ENCODE measurements around the gene ITGA8.

The ITGA8 gene

DNA sequence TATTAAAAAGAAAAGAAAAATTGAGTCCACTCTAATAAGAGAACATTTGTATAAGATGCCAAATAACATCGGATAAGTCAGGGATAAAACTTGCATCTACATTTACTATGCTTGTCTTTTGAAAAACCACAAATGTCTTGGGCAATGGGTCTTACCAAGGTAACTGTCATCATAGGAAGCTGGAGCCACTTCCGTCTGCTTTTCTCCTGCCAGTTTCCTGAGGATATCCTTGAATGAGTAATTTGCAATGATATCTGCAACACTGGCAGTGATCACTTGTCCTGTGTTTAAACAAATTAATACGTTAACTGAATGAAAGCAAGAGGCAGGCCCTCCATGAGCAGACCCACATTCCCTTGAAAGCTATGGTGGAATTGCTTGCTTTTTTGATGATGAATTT is 47.3 kb downstream of the ITGA8 start:
- TF ChIP-seq GATA3 (IDR thresholded peaks at IDR 0.05; ENCODE audit: low read depth, low read length) (no peak), GATA2 (IDR thresholded peaks at IDR 0.05; ENCODE audit: low read depth, low read length) (no peak)

DNA sequence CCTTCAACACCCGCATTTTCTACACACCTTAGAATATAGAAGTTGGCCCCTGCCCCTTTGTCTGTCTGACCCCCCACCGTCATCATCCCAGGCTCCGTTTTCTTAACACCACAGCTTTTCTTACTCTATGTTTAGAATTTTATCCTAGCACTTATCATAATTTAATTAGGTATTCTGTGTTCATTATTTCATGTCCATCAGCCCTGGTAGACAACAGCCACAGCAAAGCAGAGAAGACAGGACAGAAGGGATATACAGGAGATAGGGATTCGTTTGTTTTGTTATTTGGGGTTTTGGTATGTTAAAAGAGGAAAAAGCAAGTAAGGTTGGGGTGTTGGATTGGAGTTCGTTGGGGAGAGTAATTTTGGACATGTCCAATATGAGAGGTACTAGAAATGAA is 48.8 kb downstream of the ITGA8 start:
- TF ChIP-seq GATA2 (IDR thresholded peaks at IDR 0.05; ENCODE audit: low read depth, low read length) = no peak
- no peak for TF ChIP-seq GATA3 (IDR thresholded peaks at IDR 0.05; ENCODE audit: low read depth, low read length)

DNA sequence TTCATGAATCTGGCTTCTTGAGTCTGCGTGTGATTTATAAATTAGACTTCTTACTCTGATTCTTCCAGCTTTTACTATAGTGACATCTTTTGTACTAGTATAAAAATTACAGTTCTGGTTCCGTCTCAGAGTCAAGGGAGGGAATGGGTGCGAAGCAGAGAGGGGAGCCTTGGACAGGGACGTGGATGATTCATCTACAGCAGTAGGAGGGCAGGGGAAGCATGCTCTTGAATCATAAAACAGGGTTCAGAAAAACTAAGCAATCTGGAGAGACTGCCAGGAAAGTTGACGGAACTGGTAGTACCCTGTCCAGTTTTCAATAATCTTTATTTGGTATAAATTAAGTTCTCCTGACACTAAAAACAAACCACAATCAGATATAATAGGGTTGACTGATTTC is 58.1 kb downstream of the ITGA8 start:
- no peak for TF ChIP-seq GATA2 (IDR thresholded peaks at IDR 0.05; ENCODE audit: low read depth, low read length)
- TF ChIP-seq GATA3 (IDR thresholded peaks at IDR 0.05; ENCODE audit: low read depth, low read length) = no peak

DNA sequence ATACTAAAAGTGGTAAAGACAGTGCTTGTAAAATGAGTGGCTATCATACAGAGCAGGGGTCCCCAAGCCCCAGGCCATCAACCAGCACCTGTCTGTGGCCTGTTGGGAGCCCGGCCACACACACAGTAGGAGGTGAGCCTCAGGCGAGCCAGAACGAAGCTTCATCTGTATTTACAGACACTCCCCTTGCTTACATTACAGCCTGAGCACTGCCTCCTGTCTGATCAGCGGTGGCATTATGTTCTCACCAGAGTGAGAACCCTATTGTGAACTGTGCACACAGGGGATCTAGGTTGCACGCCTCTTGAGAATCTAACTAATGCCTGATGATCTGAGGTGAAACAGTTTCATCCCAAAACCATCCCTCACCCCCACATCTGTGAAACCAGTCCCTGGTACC is 58.7 kb downstream of the ITGA8 start:
- TF ChIP-seq GATA2 (IDR thresholded peaks at IDR 0.05; ENCODE audit: low read depth, low read length) = no peak
- no peak for TF ChIP-seq GATA3 (IDR thresholded peaks at IDR 0.05; ENCODE audit: low read depth, low read length)

DNA sequence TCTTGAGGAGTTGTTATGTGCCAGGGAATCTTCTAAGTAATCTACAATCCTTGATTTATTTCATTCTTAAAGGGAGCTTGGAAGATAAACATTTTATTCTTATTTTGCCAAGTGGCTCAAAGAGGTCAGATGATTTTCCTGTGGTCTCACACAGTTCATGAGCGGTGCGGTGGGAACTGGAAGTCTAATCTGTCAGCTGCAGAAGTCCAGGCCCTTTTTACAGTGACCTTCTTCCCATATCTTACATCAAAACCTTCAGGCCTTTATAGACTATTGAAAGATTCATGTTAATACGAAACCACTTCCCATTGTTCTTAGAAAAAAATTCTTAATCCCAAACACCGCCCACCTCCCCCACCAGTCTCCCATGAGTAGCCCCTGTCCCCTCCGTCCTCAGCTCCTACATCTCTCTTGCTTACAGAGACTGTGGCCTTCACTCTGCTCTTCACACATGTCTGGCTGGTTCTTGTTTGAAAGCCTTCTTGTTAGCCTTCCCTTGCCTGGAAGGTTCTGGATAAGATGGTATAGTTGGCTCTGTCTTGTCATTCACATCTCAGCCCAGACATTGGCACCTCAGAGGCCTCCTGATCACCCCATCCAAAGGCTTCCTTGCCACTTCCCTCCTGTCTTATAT is 61.5 kb downstream of the ITGA8 start:
- TF ChIP-seq GATA2 (IDR thresholded peaks at IDR 0.05; ENCODE audit: low read depth, low read length) (no peak), GATA3 (IDR thresholded peaks at IDR 0.05; ENCODE audit: low read depth, low read length) (no peak)

DNA sequence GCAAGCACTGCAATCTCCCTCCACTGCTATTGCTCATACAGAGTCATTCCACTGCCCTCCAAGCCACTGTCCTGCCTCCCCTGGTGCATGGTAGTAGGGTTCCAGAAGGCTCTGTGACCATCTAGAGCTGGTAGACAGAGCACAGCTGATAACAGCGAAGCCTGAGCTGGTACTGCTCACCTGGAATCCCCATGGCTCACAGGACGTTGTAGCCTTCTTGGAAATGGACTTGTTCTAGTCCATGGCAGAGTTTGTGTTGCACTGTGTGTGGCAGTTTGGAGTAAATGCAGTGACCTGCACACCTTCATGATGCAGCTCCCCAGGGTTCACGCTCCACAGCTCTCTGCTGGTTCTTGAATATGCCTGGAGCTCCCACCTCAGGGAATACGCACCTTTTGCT is 67.0 kb downstream of the ITGA8 start:
- TF ChIP-seq GATA3 (IDR thresholded peaks at IDR 0.05; ENCODE audit: low read depth, low read length) (no peak), GATA2 (IDR thresholded peaks at IDR 0.05; ENCODE audit: low read depth, low read length) (no peak)

DNA sequence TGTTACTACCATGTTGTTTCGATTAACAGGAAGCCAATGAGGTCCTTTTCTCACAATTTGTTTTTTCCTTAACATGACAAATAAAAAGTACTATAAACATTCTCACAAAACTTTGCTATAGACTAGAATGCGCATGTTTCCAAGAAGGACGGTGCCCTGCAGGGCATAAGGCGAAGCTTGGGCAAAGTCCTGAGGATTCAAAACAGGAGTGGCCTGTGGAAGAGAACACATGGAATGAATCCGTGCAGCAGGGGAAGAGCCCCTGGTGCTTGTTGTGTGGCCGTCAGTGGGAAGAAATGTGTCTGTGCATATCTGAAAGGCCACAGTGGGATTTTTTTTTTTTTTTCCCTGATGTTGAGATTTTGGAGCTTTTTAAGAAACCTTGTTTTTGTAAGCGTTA is 67.6 kb downstream of the ITGA8 start:
- TF ChIP-seq GATA3 (IDR thresholded peaks at IDR 0.05; ENCODE audit: low read depth, low read length) (no peak), GATA2 (IDR thresholded peaks at IDR 0.05; ENCODE audit: low read depth, low read length) (no peak)

DNA sequence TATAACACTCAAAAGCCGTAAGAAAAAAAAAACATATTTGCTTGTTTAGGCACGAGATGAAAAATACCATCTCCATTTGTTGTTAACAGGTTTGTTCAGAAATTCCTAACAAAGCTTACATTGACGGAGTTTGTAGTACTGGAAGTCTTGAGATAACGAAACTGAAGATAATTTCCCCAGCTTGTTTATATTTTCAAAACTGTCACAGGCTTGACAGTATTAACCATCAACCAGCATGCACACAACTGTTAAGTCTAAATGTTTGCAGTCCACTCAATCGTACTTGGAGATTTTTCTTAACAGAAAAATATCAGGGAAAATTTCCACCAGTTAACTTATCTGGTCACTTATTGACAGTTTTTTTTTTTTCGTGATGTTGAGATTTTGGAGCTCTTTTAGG is 68.5 kb downstream of the ITGA8 start:
- TF ChIP-seq GATA3 (IDR thresholded peaks at IDR 0.05; ENCODE audit: low read depth, low read length) = no peak

DNA sequence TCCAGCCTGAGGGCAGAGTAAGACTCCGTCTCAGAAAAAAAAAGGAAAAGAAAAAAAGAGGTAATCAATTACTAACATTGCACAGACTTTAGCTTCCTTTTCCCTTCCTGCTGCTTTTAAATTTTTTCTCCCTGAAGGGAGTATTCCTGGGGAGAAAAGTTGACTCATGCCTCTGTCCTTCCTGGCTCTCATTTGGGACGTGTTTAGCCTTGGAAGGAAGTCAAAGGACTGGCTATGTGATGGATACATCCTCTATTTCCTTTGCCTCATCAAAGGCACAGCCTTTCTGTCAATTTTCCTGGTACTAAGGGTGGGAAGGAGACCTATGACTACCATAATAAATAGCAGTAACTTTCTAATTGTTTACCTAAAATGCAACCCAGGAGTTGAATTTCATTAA is 77.6 kb downstream of the ITGA8 start:
- TF ChIP-seq GATA2 (IDR thresholded peaks at IDR 0.05; ENCODE audit: low read depth, low read length) = no peak
- no peak for TF ChIP-seq GATA3 (IDR thresholded peaks at IDR 0.05; ENCODE audit: low read depth, low read length)

DNA sequence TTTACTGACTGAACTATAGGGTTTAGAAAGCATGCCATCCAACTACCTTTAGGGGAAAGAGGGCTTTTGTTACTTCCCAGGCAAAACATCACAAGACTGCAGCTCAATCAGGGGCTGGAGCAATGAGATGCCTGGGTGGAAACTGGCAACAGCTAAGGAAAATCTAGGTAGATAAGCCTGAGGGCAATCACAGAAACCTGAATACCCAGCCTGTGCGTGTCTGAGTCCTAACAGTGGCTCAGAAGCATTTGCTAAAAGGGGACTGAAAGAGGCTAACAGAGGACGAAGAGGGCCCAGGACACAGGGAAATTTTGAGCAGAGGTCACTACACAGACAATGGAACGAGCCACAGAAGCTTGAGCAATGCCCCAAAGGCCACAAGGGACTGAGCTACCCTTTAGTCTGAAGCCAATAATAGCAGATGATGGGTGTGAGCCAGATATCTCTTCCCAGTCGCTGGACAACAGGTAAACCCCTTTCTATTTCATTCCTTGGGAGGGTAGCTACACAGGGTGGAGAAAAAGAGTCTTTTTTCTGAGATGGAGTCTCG is 79.1 kb downstream of the ITGA8 start:
- TF ChIP-seq GATA3 (IDR thresholded peaks at IDR 0.05; ENCODE audit: low read depth, low read length) (no peak), GATA2 (IDR thresholded peaks at IDR 0.05; ENCODE audit: low read depth, low read length) (no peak)

DNA sequence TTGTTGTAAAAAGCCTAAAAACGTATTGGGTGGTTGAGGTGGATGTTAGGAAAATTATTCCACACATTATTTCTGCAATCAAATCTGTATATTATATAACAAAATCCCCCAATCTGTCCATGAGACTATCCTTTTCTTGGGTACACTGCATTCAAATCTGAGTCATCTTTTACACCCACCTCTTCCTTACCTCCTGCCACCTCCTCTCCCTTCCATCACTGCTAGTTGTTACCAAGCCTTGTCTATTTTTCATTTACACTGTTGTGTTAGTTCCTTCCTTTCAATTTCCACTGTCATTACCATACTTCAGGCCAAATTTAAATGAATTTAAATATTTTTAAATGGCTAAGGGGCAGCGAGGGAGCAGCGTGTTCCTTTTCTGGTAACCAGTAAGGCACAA is 83.3 kb downstream of the ITGA8 start:
- no peak for TF ChIP-seq GATA3 (IDR thresholded peaks at IDR 0.05; ENCODE audit: low read depth, low read length)
- no peak for TF ChIP-seq GATA2 (IDR thresholded peaks at IDR 0.05; ENCODE audit: low read depth, low read length)

DNA sequence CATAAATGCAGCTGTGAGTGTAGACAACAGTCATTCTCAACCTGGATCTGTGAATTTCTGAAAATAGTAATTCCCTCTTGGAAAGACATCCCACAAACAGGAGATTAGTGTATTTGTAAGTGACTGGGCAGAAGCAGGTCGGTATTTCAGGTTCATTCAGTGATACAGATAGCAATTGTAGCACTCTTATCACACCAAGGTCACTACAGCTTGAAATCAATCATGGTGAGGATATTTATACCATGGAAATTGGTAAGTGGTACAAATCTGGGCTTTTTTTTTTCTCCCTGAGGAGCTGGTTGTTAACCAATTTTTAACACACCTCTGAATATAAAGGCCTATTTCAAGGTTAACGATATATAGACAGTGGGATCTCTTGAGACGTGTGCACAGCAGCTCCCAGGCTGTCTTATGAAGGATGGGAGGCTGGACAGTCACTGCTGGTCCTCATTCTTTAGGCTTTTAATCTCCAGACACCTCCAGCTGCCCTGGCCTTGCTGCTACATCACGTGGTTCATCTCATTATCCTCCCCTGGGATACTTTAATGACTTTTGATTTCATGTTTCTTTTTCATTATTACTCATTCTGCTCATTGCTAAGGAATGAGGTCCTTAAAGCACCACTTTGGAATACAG is 87.1 kb downstream of the ITGA8 start:
- TF ChIP-seq GATA3 (IDR thresholded peaks at IDR 0.05; ENCODE audit: low read depth, low read length) = no peak
- no peak for TF ChIP-seq GATA2 (IDR thresholded peaks at IDR 0.05; ENCODE audit: low read depth, low read length)

DNA sequence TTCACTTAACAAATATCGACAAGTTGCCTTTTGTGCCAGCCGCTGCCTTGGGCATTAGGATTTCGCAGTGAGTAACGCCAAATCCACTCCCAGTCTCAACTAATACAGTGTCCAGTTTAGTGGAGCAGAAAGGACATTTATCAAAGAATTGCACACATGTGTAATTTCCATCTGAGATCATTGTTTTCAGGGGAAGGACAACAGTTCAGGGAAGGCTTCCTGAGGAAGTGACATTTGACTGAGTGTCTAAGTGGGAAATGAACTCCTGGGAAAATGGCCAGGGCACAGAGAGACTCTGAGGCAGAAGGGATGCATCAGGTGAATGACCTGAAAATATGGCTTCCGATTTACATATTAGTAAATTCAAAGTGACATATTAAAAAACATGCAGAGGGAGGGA is 89.4 kb downstream of the ITGA8 start:
- TF ChIP-seq GATA3 (IDR thresholded peaks at IDR 0.05; ENCODE audit: low read depth, low read length) = no peak
- TF ChIP-seq GATA2 (IDR thresholded peaks at IDR 0.05; ENCODE audit: low read depth, low read length) = no peak

DNA sequence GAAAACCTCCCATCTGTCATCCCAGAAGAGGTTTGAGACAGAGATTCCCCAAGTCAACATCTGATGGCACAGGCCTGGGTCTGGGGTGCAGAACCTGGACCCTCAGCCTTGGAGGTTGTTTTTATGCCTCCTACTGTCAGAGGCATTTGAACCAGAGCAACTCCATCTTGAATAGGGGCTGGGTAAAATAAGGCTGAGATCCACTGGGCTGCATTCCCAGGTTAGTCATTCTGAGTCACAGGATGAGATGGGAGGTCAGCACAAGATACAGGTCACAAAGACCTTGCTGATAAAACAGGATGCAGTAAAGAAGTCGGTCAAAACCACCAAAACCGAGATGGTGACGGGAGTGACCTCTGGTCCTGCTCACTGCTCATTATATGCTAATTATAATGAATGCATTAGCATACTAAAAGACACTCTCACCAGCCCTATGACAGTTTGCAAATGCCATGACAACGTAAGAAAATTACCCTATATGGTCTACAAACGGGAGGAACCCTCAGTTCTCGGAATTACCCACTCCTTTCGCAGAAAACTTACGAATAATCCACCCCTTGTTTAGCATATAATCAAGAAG is 92.0 kb downstream of the ITGA8 start:
- TF ChIP-seq GATA3 (IDR thresholded peaks at IDR 0.05; ENCODE audit: low read depth, low read length) (no peak), GATA2 (IDR thresholded peaks at IDR 0.05; ENCODE audit: low read depth, low read length) (no peak)

DNA sequence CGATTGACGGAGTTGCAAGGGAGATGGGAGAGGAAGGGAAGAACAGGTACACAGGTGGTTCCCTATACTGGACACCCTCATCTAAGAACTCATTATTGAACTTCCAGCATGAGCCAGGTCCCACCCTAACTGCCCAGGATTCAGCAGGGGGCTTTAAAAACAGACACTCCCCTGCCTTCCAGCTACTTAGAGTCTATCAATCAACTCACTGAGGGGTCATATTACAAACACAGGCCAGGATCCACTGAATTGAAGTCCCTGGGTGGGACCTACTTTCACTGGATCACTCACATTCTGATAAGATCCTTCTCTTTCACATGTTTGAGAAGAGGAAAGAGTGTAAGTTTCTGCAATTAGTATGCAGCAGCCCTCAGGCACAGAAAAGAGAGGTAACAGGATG is 92.8 kb downstream of the ITGA8 start:
- TF ChIP-seq GATA3 (IDR thresholded peaks at IDR 0.05; ENCODE audit: low read depth, low read length) (no peak), GATA2 (IDR thresholded peaks at IDR 0.05; ENCODE audit: low read depth, low read length) (no peak)
